ENCODE results near the gene MS4A2.
"Not testable (repeated sequence)": the region's sequence is repeated elsewhere in the genome, so short reads cannot be mapped to it uniquely, and the experiment has no call there.

Gene MS4A2

DNA sequence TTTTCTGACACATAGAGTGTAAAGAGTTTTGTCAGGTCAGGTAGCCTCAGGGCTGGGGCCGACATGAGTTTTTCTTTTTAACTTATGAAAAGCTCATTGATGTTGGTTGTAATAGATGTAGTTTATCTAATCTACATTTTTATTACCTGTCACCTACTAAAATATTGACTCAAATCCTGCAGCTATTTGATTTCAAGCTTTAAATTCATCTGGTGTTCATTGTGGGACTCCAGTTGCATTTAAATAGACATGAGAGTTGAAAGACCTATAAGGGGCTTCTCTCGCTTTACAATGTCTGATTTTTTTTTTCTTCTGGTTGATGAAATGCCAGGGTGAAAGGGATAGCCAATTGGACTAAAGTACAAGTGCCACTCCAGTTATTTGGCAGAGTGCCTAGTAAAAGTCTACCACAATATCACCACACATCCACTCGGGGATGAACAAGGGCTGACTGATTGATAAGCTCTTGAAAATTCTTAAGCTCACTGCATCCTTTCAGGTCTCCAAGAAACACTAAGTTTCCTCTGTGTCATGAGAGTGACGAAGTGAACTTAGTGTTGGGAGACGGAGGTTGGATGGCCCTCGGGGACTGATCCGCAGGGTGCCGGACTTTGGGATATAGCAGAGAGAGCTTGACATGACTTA is 16.1 kb downstream of the MS4A2 start:
- DNase-seq = not testable (repeated sequence)

DNA sequence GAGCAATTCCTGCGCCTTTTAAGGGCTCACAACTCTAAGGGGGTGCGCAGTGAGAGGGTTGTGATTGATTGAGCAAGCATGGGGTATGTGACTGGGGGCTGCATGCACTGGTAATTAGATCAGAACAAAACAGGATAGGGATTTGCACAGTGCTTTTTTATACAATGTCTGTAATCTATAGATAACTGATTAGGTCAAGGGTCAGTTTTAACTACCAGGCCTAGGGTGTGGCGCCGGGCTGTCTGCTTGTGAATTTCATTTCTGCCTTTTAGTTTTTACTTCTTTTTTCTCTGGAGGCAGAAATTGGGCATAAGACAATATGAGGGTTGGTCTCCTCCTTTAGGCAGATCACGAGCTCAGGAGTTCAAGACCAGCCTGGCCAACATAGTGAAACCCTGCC is 20.2 kb downstream of the MS4A2 start:
- not testable (repeated sequence) for DNase-seq

DNA sequence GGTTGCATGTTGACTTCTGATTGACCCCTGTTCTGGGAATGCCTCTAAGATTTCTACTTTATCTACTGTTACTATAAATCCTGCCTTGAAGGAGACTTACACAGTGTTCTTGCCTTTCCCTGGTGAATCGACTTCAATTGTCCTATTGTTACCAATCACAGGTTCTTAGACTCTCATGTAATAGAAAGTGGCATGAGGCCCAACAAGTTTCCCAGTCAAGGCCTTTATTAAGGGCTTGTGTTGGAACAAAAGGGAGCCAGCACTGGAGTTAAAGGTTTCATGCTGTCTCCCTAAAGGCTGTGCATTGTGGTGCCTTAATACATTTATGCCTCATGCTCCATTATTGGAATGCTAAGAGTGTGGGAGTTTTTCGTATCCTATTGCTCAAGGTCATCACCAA is 23.3 kb downstream of the MS4A2 start:
- no peak for DNase-seq

DNA sequence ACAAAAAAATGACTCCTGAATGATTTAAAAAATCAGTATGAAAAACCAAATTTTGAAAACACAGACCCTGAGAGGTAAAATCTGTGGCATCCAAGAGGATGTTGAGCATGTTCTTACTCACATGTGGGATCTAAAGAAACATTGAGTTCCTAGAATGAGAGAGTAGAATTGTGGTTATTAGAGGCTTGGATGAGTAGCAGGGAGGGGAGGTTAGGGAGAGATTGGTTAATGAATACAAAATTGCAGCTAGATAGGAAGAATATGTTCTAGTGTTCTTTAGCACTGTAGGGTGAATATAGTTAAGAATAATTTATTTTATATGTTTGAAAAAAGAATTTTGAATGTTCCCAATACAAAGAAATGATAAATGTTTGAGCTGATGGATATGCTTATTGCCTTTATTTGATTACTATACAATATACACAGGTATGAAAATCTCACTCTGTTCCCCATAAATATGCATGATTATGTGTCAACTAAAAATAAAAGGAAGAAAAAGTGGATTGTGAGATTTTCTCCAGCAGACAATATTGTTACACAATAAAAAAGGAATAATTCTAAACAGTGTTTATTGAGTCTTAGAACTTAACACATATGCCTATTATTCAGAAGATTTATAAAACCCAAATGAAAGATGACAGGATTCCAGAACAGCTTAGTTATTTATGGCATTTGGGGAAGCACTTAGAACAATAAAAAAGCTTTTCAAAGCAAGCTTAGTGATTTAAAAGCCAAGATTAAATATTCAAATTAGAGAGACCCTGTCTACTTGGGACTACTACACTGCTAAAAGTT is 28.7 kb downstream of the MS4A2 start:
- no peak for DNase-seq

DNA sequence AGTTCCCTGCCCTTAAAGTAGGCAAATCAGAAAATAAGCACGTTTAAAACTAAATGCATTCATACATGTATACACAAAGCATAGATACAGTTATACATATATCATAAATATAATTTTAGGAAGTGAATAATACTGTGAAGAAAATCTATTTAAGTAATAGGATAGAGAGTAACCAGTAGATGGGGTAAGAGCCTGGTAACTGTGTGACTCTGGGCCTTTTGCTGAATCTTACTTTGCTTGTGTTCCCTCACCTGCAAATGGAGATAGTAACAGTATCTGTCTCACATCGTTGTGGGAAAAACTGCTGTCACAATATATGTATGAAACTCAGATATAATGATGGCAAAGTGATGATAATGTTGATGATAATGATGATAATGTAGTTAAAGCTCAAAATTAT is 29.9 kb downstream of the MS4A2 start:
- DNase-seq = no peak

DNA sequence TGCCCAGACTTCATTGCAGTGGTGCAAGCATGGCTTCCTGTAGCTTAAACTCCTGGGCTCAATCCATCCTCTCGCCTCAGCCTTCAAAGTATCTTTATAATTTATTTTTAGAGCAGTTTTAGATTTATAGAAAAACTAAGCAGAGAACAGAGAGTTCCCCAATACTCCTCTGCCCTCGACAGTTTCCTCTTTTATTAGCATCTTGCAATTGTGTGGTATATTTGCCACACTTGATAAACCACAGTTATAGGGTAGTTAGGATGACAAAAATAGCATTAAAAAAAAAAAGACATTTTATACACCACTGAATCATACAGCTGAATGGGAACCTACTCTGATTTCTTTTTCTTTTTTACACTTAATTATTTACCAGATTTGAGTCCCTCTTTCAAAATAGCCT is 31.2 kb downstream of the MS4A2 start:
- no peak for DNase-seq

DNA sequence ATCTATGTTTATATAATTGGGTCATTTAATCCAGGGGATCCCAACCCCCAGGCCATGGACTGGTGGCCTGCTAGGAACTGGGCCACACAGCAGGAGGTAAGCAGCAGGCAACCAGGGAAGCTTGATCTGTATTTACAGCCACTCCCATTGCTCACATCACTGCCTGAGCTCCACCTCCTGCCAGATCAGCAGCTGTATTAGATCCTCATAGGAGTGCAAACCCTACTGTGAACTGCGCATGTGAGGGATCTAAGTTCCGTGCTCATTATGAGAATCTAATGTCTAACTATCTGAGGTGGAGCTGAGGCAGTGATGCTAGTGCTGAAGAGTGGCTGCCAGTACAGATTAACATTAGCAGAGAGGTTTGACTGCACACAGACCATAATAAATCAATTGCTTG is 32.8 kb downstream of the MS4A2 start:
- DNase-seq = no peak

DNA sequence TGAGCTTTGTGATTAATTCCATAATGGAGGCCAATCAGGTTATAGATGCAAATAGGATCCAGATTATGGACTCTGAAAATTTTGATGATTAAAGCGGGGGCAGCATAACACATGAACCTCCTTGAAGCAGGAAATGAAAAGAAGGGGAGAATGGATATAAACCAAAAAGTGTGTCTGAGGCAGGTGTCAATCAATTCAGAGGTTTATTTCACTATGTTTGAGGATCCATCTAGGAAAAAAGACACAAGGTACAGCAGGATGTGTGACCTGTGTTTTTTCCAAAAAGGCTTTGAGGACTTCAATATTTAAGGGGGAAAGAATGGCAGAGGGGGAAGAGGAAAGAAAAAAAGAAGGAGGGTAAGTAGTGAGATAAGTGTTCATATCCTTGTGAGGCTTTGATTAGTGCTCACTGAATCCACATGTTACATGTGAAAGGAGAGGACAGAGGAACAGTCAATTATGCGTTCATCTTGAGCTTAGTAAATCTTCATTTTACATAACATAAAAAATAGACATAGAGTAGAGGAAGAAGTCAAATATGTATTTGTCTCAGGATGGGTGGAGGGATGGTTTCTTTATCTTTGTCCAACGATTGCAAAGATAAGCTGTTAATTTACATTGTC is 34.1 kb downstream of the MS4A2 start:
- no peak for DNase-seq

DNA sequence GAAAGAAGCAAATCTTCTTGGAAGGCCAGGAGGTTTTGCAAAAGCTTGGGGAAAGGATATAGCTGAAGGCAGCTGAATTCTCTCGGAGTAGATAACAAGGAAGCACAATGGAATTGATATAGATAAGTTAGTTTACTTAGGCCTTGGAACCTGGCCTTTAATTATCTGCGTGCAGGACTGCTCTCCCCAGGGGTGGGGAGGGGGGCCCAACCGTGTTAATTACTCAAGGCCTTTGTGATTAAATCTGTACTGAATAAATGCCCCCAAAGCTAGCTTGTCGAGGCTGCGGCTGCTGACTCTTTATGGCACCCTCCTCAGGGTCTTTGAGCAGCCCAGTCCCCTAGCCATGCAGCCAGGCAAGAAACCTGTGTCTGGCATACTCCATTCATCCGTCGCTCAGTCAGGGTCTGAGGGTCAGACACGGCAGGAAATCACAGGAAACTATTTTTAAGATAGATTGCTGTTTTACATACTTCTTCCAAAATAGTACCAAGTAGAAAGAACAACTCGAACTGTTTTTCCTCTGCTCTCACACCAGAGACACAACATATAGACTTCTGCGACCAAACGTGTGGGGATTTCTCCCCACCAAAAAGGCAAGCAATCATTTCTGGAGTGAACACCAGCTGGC is 36.5 kb downstream of the MS4A2 start:
- DNase-seq = no peak

DNA sequence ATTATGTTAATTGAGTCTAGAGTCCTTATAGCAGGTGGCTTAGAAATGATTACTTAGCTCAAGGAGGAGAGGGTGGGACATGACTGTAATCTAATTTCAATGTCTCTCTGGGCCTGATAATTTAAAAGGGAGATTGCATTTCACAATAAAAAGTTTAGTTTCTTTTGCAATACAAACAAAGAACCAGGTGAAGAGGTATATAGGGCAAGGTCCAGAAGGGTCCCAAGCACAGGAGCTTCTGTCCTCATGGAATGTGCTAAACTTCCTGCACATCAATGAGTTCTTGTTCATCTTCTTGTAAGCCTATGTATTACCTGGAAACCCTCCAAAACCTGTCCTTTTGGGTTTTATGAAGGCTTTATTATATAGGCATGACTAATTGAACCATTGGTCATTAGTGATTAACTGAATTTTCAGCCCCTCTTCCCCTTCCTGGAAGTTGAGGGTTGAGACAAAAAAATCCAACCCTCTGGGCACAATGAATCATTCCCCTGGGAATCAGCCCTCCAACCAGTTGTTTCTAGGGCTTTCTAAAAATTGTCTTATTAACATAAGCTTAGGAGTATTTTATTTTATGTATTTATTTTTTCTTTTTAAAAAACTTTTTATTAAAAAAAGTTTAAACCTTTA is 37.6 kb downstream of the MS4A2 start:
- no peak for DNase-seq

DNA sequence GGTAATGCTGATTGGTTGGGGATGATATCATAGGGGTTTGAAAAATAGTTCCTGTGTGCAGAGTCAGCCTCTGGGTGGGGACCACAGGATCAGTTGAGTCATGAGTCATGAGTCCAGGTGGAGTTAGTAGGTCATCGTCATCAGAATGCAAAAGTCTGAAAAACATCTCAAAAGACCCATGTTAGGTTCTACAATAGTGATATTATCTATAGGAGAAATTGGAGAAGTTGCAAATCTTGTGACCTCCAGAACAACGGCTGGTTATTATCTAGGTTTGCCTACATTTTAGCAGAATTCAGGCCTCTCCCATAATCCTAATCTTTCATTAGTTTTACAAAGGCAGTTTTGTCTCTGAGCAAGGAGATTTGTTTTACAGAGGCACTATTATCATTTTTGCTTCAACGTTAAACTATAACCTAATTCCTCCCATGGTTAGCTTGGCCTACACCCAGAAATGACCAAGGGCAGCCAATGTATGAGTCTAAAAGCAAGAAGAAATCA is 38.9 kb downstream of the MS4A2 start:
- DNase-seq = no peak

DNA sequence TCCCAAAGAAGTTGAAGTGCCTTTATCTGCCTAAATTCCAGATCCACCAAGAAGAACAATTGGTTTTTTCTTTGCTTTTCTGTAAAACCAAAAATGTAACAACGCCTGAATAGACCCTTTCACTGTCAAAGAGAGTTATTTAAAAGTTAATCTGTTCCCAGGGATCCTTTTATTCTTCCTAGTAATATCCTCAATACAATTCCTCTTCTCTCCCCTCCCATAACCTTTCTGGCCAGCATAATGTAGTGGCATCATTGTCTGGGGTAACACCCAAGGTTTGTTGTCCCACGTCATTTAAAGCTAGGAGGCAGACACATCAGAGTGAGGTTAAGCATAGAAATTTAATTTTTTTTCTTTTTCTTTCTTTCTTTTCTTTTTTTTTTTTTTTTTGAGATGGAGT is 39.9 kb downstream of the MS4A2 start:
- no peak for DNase-seq

DNA sequence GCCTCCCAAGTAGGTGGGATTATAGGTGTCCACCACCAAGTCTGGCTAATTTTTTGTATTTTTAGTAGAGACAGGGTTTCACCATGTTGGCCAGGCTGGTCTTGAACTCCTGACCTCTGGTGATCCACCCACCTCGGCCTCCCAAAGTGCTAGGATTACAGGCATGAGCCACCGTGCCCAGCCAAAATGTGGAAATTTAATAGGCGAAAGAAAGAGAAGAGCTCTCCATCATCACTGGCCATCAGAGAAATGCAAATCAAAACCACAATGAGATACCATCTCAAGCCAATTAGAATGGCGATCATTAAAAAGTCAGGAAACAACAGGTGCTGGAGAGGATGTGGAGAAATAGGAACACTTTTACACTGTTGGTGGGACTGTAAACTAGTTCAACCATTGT is 40.4 kb downstream of the MS4A2 start:
- not testable (repeated sequence) for DNase-seq

DNA sequence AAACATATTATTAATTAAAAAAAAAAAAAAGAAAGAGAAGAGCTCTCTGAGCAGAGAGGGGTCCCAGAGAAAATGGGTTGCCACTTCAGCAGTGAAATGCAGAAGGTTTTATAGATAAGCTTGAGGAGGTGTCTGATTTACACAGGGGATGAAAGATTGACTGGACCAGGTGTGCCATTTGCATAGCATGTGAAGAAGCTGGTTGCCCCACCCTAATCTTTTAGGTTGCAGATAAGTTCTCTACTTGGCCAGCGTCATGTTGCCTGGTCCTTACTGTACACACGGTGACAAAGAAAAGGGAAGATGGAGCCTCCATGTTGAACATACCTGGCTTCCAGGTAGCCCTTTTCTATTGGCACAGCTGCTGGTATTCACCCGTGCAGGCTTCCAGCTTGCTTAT is 41.4 kb downstream of the MS4A2 start:
- no peak for DNase-seq

DNA sequence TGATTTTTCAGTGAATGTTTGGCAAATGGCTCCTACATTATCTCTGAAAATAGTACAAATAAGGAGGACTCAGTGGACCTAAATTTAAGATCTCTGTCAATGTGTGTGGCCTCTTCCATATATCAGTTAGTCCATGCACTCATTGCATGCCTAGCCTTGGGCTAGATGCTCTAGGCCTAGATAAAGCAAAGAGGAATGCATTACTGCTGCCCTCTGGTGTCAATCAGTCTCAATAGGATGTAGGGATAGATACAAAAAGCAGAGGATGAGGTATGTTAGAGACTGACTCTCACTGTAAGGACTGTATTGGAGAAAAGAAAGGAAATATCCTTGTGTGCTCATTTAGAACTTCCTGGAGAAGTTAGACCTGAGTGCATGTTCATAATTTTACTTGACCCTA is 42.0 kb downstream of the MS4A2 start:
- peak; percentile 12 for DNase-seq

DNA sequence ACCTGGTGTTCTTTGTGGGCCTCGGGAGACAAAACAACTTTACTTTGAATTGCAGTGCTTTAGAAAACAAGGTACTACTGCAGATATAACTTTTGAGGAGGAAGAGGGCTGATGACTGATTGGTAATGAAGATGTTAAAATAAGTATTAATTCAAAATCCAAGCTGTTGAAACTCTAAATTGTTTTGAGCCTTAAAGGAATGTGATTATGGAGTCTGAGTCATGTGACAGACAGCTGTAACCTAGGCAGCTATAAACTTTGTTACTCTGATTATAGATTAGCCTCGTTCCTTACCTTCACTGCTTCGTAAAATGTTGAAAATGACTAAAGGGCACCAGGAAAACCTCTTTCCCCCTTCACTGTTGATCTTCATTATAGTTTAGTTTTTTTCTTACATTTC is 43.4 kb downstream of the MS4A2 start:
- no peak for DNase-seq

DNA sequence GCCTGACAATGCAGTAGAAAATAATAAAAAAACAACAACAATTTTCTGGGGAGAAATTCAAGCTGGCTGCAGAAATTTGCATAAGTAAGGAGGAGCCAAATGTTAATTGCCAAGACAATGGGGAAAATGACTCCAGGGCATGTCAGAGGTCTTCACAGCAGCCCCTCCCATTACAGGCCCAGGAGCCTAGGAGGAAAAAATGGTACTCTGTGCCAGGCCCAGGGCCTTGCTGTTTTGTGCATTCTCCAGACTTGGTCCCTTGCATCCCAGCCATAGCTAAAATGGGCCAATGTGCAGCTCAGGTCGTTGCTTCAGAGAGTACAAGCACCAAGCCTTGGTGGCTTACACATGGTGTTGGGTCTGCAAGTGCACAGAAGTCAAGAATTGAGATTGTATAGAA is 45.5 kb downstream of the MS4A2 start:
- DNase-seq = no peak

DNA sequence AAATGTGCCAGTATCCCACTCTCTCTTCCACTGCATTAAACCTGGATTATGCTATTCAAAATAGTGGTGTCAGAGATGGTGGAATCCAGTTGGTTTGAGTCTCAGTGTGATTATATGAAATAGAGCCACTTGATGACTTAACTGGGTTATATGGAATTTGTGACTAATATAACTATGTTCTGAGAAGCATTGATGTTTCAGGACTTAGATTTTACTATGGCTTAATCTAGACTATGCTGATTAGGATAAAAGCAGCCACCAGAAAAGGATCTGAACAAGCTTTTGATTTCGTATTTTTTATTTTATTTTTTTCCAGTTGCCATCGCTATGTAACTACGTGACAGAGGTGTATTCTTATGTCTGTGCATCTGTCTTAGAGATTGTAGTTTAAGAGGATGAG is 55.3 kb downstream of the MS4A2 start:
- no peak for DNase-seq

DNA sequence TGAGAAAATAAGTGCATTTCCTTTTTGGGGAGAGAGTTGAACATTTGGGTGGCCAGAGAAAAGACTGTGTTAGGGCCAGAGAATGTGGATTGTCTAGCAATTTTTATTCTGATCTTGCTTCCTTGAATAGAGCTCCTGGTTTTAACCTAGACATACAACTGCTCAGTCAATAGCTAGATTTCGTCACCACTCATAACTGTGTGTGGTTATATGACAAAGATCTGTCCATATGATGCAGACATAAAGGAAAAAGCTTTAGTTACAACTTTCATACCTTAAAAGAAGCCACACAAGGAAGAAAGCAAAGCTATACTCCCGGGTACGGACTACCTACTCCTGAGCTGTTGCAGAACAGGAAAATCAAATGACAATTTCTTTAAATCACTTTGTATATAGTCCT is 57.2 kb downstream of the MS4A2 start:
- no peak for DNase-seq

Data from stimulated activated CD4-positive, alpha-beta T cell treated with anti-CD3 and anti-CD28 coated beads, Interleukin-15, amount 100 ng/mL, for 24 hours (primary cell).